Lung (tissue), 12 donors: ENCODE data around the gene SLC27A1. TPM values are rescaled to one million over a fixed set of nuclear protein-coding genes. Genes with fewer than 3 reads are reported as not detected.
A peak's percentile ranks its signal among the peaks of the same experiment; 100 is the strongest.
"Not testable (repeated sequence)": the region's sequence is repeated elsewhere in the genome, so short reads cannot be mapped to it uniquely, and the experiment has no call there.

ENCODE experiments used
- ATAC-seq: fragments of 200-7000 bp; cut with Tn5 transposase; one replicate; pipeline ENCODE4 v1.9.1; 2020; ENCODE audit warnings: moderate number of reproducible peaks; ENCODE audit not compliant: insufficient read depth, low FRiP score
- DNase-seq, 3 donors: peaks; one replicate each; pipeline ENCODE4 v3.0.0-alpha.2; 2013 to 2017
- H3K27ac ChIP-seq, 2 donors: one replicate each; pipeline ENCODE4 v1.5.1; 2013; ENCODE audit warnings: mild to moderate bottlenecking in 2 of 2, moderate library complexity in 2 of 2, control low read depth in 1 of 2, inconsistent platforms in 1 of 2, low read depth in 1 of 2, low read length in 1 of 2
- H3K27me3 ChIP-seq, 3 donors: one replicate each; pipeline ENCODE4 v1.5.1; 2013; ENCODE audit warnings: low read length in 2 of 3; ENCODE audit not compliant: control insufficient read depth in 3 of 3, insufficient read depth in 3 of 3
- H3K36me3 ChIP-seq, 4 donors: one replicate each; pipeline ENCODE4 v1.5.1; 2013; ENCODE audit warnings: low read length in 4 of 4, mild to moderate bottlenecking in 1 of 4, moderate library complexity in 1 of 4; ENCODE audit not compliant: control insufficient read depth in 4 of 4, insufficient read depth in 4 of 4
- H3K4me1 ChIP-seq, 5 donors: one replicate each; pipeline ENCODE4 v1.5.1; 2013; ENCODE audit warnings: low read length in 5 of 5, mild to moderate bottlenecking in 2 of 5, moderate library complexity in 1 of 5; ENCODE audit not compliant: control insufficient read depth in 5 of 5, insufficient read depth in 5 of 5
- H3K4me3 ChIP-seq: one replicate; pipeline ENCODE4 v1.5.1; 2013; ENCODE audit warnings: mild to moderate bottlenecking, control low read depth, moderate library complexity
- H3K9ac ChIP-seq, 2 donors: one replicate each; pipeline ENCODE4 v1.5.1; 2013; ENCODE audit warnings: low read length in 2 of 2, control low read depth in 1 of 2; ENCODE audit not compliant: insufficient read depth in 1 of 2
- H3K9me3 ChIP-seq, 4 donors: one replicate each; pipeline ENCODE4 v1.5.1; 2013; ENCODE audit warnings: low read length in 3 of 4, mild to moderate bottlenecking in 1 of 4, moderate library complexity in 1 of 4; ENCODE audit not compliant: control insufficient read depth in 4 of 4, insufficient read depth in 3 of 4
- WGBS, 2 donors: extraction: QIAGEN DNeasy Blood & Tissue Kit; methylation state at CpG; one replicate each; pipeline ENCODE4 v1.1.7; 2013; 5-methylcytosine and 5-hydroxymethylcytosine counted together
- polyA plus RNA-seq, 2 donors: library from polyadenylated mRNA; stranded (reverse); fragments of 200-250 nt; gene quantifications; one replicate each; pipeline ENCODE4 v1.2.1, GENCODE V29; 2013
- total RNA-seq, 2 donors: library from RNA; depleted of rRNA in 1 of 2; stranded (reverse); fragments of >200 nt in 1 of 2; gene quantifications; one replicate each; pipeline ENCODE4 v1.2.1, GENCODE V29; 2014 to 2021
- TF ChIP-seq, protein P1 (sequence below): IDR thresholded peaks from 2 replicates; pipeline ENCODE4 v1.5.1; 2012; ENCODE audit warnings: mild to moderate bottlenecking; ENCODE audit errors: control extremely low read depth, extremely low read depth
- donor health status: control.
- donor health status: control.
- donor health status: Bipolar disorder and iron deficiency.
- donor health status: healthy.
- donor health status: DM: yes; HTN: yes; CAD: no.

The SLC27A1 gene
- total and polyA plus RNA-seq, 4 donors: 12.2 to 26.9 (median 20.6) TPM

GRCh38 chr19:17497149-17497798 lies 26.9 kb downstream of the SLC27A1 start:
- WGBS, 2 donors: 86 to 88% methylated on average over 41 of the region's 41 CpGs
- no peaks in the 10 kb centered on the region for H3K9me3 ChIP-seq
- no peak overlapping the region for H3K27ac ChIP-seq
- no peaks in the 10 kb centered on the region for H3K27me3 ChIP-seq
- peaks cover 0 to 11% (median 5%) of the 10 kb centered on the region in 5 donors for H3K4me1 ChIP-seq
- TF ChIP-seq, protein P1, sequence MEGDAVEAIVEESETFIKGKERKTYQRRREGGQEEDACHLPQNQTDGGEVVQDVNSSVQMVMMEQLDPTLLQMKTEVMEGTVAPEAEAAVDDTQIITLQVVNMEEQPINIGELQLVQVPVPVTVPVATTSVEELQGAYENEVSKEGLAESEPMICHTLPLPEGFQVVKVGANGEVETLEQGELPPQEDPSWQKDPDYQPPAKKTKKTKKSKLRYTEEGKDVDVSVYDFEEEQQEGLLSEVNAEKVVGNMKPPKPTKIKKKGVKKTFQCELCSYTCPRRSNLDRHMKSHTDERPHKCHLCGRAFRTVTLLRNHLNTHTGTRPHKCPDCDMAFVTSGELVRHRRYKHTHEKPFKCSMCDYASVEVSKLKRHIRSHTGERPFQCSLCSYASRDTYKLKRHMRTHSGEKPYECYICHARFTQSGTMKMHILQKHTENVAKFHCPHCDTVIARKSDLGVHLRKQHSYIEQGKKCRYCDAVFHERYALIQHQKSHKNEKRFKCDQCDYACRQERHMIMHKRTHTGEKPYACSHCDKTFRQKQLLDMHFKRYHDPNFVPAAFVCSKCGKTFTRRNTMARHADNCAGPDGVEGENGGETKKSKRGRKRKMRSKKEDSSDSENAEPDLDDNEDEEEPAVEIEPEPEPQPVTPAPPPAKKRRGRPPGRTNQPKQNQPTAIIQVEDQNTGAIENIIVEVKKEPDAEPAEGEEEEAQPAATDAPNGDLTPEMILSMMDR: no peak
- peaks cover 0 to 14% (median 7%) of the 10 kb centered on the region in 4 donors for H3K36me3 ChIP-seq
- no peak overlapping the region for H3K9ac ChIP-seq
- DNase-seq: no peak
- ATAC-seq: no peak
- H3K4me3 ChIP-seq: no peak overlapping the region

- not testable (repeated sequence) for H3K9me3 ChIP-seq, H3K9ac ChIP-seq, H3K27me3 ChIP-seq, ATAC-seq, DNase-seq, H3K4me3 ChIP-seq, H3K27ac ChIP-seq
- Histone ChIP-seq H3K36me3 (peaks cover 0 to 14% (median 9%) of the 10 kb centered on the region in 4 donors), H3K4me1 (peaks cover 0 to 11% (median 5%) of the 10 kb centered on the region in 5 donors)
- WGBS, 2 donors: 72 to 75% methylated on average over 10 to 12 of the region's 12 CpGs
These were observed 28.7 kb downstream of the SLC27A1 start for GRCh38 chr19:17499025-17499424.

GRCh38 chr19:17499648-17500446 lies 29.5 kb downstream of the SLC27A1 start:
- ATAC-seq (peak; percentile 63), DNase-seq (peak; percentile 50 to 71 (median 60))
- TF ChIP-seq, protein P1: no peak
- Histone ChIP-seq H3K9me3 (no peaks in the 10 kb centered on the region), H3K4me1 (peaks cover 0 to 11% (median 5%) of the 10 kb centered on the region in 5 donors), H3K4me3 (no peak overlapping the region), H3K9ac (peak overlapping the region in 1 of 2 donors; percentile 38), H3K27me3 (no peaks in the 10 kb centered on the region), H3K36me3 (peaks cover 0 to 14% (median 9%) of the 10 kb centered on the region in 4 donors), H3K27ac (peak overlapping the region in 1 of 2 donors; percentile 91)
- WGBS, 2 donors: 16 to 25% methylated on average over 21 of the region's 21 CpGs

DNA sequence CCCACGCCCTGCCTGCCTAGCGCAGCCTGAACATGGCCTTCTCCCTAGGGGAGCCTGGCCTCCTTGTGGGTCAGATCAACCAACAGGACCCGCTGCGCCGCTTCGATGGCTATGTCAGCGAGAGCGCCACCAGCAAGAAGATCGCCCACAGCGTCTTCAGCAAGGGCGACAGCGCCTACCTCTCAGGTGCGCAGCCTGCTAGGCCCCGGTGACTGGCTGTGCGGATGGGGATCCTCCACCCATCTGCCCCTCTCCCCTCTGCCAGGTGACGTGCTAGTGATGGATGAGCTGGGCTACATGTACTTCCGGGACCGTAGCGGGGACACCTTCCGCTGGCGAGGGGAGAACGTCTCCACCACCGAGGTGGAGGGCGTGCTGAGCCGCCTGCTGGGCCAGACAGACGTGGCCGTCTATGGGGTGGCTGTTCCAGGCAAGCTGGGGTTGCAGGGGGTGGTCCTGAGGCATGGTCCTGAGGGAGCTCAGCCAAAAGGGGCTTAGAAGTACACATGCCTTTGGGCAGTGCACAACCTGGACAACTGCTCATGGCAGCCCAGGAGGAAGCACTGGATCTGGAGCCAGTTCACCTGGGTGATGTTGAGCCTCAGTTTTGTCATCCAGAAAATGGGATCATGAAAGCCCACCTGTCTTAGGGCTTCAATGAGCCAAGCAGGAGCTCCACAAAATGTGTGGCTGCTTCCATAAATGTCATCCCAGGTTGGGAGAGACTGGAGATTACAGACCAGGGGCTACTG lies 30.3 kb downstream of the SLC27A1 start:
- H3K4me1 ChIP-seq: peaks cover 0 to 13% (median 5%) of the 10 kb centered on the region in 5 donors
- WGBS, 2 donors: 89 to 90% methylated on average over 27 of the region's 27 CpGs
- ATAC-seq (no peak), DNase-seq (no peak)
- H3K27me3 ChIP-seq: no peaks in the 10 kb centered on the region
- no peaks in the 10 kb centered on the region for H3K9me3 ChIP-seq
- H3K36me3 ChIP-seq: peaks cover 0 to 14% (median 11%) of the 10 kb centered on the region in 4 donors
- no peak overlapping the region for H3K4me3 ChIP-seq
- peak overlapping the region in 1 of 2 donors; percentile 91 for H3K27ac ChIP-seq
- H3K9ac ChIP-seq: no peak overlapping the region
- TF ChIP-seq, protein P1: no peak
